GM19193 (cell line): ENCODE data around the gene RAB40C.

Source experiments
- POLR2A ChIP-seq: IDR thresholded peaks from 4 replicates; pipeline ENCODE4 v1.6.1; 2011; ENCODE audit not compliant: insufficient read depth, insufficient read length; ENCODE audit errors: extremely low read depth

The RAB40C gene

GRCh38 chr16:674214-674881 is 84.5 kb downstream of the RAB40C start:
- no peak for TF ChIP-seq POLR2A

- no peak for TF ChIP-seq POLR2A
Measured at GRCh38 chr16:674968-675883, 85.4 kb downstream of the RAB40C start, which contains the start of gene RHBDL1. RHBDL1 (plus strand) TSS chr16:675671; CDS start chr16:675791, 120 bp downstream.

GRCh38 chr16:675884-676564 is 86.2 kb downstream of the RAB40C start:
- TF ChIP-seq POLR2A, result no peak

- TF ChIP-seq POLR2A, result no peak
Measured at GRCh38 chr16:676565-676902, 86.7 kb downstream of the RAB40C start.

- TF ChIP-seq POLR2A, result no peak
Measured at GRCh38 chr16:676913-677312, 87.0 kb downstream of the RAB40C start.

- TF ChIP-seq POLR2A, result no peak
Measured at GRCh38 chr16:677316-678190, 87.7 kb downstream of the RAB40C start.

GRCh38 chr16:678209-678857 is 88.5 kb downstream of the RAB40C start:
- TF ChIP-seq POLR2A, result no peak
